HL-60 (cell line): ENCODE data around the gene SMG5.

Source experiments
- CTCF ChIP-seq: IDR thresholded peaks from one replicate; pipeline ENCODE4 v1.5.1; 2011; ENCODE audit warnings: low read length, control low read depth, inconsistent platforms; ENCODE audit not compliant: insufficient read depth
- GABPA ChIP-seq: IDR thresholded peaks from 2 replicates; pipeline ENCODE4 v1.6.1; 2012; ENCODE audit warnings: low read depth
- POLR2AphosphoS5 ChIP-seq: IDR thresholded peaks from 2 replicates; pipeline ENCODE4 v1.6.1; 2012; ENCODE audit warnings: low read depth
- REST ChIP-seq: IDR thresholded peaks from 2 replicates; pipeline ENCODE4 v1.6.1; 2012; ENCODE audit warnings: low read depth; ENCODE audit not compliant: insufficient replicate concordance

DNA sequence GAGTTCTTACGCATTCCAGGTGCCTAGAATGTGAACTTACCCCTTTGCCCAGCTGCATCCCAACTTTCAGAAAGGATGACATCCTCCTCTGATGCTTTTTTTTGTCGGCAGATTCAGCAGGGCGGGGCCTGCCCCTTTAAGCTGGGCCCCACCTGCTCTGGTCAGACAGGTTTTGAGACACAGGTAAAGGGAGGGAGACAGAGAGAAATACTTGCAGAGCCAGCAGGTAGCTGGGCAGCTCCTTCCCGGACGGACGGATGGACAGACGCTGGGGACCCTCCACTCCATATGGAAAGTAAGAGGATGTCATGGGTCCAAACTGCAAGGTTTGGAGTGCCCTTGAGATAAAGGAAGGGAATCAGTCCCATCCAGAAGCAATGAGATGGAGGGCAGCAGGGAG lies 1.5 kb upstream of the SMG5 start, which contains the start of gene TMEM79:
- TF ChIP-seq CTCF (no peak), REST (no peak), POLR2AphosphoS5 (no peak), GABPA (no peak)
